ENCODE data around the gene LTBP3. TPM values are rescaled to one million over a fixed set of nuclear protein-coding genes. Genes with fewer than 3 reads are reported as not detected.

The LTBP3 gene
- total and polyA plus RNA-seq, 9 donors: 35.9 to 292 (median 188) TPM

- DNase-seq: peak; percentile 42 to 69 (median 48)
- 1 to 6% (median 4%) methylated on average over 12 of the region's 12 CpGs for WGBS, 3 donors
- peaks cover 3% of the 10 kb centered on the region for H3K36me3 ChIP-seq
Measured at GRCh38 chr11:65505466-65506289, 52.5 kb downstream of the LTBP3 start.

GRCh38 chr11:65504674-65505465 is 53.3 kb downstream of the LTBP3 start:
- Histone ChIP-seq H3K4me3 (peak overlapping the region; percentile 82), H3K9me3 (no peaks in the 10 kb centered on the region), H3K27me3 (no peaks in the 10 kb centered on the region), H3K4me1 (ENCODE audit: insufficient read depth) (peaks cover 2% of the 10 kb centered on the region), H3K27ac (peak overlapping the region; percentile 82 to 91), H3K36me3 (peaks cover 3% of the 10 kb centered on the region)
- 2 to 3% (median 2%) methylated on average over 8 of the region's 8 CpGs for WGBS, 3 donors
- TF ChIP-seq CTCF (IDR thresholded peaks at IDR 0.05) (peak in 1 of 3 donors; percentile 9), EP300 (IDR thresholded peaks at IDR 0.05) (no peak), POLR2A (IDR thresholded peaks at IDR 0.05) (no peak)
- intact Hi-C loops (cut with DNase I): loop anchor here in 3 of 4 donors (5.0 kb wide), 2 partner anchors 33 to 123 kb away; partner anchors contain the start of gene SLC25A45 (in 1 of the 3)
- DNase-seq: peak in 3 of 5 donors; percentile 28 to 53 (median 36)

More at GRCh38 chr11:65505466-65506289, 52.5 kb downstream of the LTBP3 start:
- intact Hi-C loops (cut with DNase I): loop anchor here in 3 of 4 donors (5.0 kb wide), 2 partner anchors 33 to 123 kb away; partner anchors contain the start of gene SLC25A45 (in 1 of the 3)
- Histone ChIP-seq H3K27ac (peak overlapping the region; percentile 82 to 91), H3K9me3 (no peaks in the 10 kb centered on the region), H3K4me1 (ENCODE audit: insufficient read depth) (peaks cover 2% of the 10 kb centered on the region), H3K27me3 (no peaks in the 10 kb centered on the region), H3K4me3 (peak overlapping the region; percentile 82)
- TF ChIP-seq CTCF (IDR thresholded peaks at IDR 0.05) (peak in 1 of 3 donors; percentile 10), POLR2A (IDR thresholded peaks at IDR 0.05) (no peak)

GRCh38 chr11:65503949-65504673 is 54.0 kb downstream of the LTBP3 start:
- peaks cover 3% of the 10 kb centered on the region for H3K36me3 ChIP-seq
- H3K9me3 ChIP-seq: no peaks in the 10 kb centered on the region
- intact Hi-C loops (cut with DNase I): no loop called here
- peak overlapping the region; percentile 82 to 91 for H3K27ac ChIP-seq
- H3K4me1 ChIP-seq (ENCODE audit: insufficient read depth): peaks cover 2% of the 10 kb centered on the region
- 0 to 1% (median 0%) methylated on average over 3 of the region's 3 CpGs for WGBS, 3 donors
- peak in 1 of 5 donors; percentile 13 for DNase-seq
- H3K4me3 ChIP-seq: peak overlapping the region; percentile 82
- no peaks in the 10 kb centered on the region for H3K27me3 ChIP-seq
- TF ChIP-seq POLR2A (IDR thresholded peaks at IDR 0.05) (no peak), CTCF (IDR thresholded peaks at IDR 0.05) (no peak), EP300 (IDR thresholded peaks at IDR 0.05) (no peak)
